T-cell (primary cell): Measurements from ENCODE around the gene KCNJ10. TPM values are rescaled to one million over a fixed set of nuclear protein-coding genes. Genes with fewer than 3 reads are reported as not detected.

Experiments
- ATAC-seq, 4 experiments: fragments of 200-7000 bp in 3 of 4; fragments of 150-1000 bp in 1 of 4; cut with Tn5 transposase; replicated peaks in 1 of 4; 1 replicate in 3 of 4; 2 replicates in 1 of 4; pipeline ENCODE4 v1.10.0; 2021; ENCODE audit warnings: moderate library complexity in 3 of 4, mild to moderate bottlenecking in 2 of 4, moderate number of reproducible peaks in 1 of 4
- CTCF ChIA-PET, 2 donors: fragments of 300-600 bp; sonication (Branson Sonifier 250); formaldehyde crosslinking; loops; one replicate each; lab custom pipeline; 2022; ENCODE audit warnings: antibody characterized with exemption in 2 of 2; lab: Charles Lee
- POLR2A ChIA-PET, 2 donors: fragments of 300-600 bp; sonication (Branson Sonifier 250); formaldehyde crosslinking; loops; one replicate each; lab custom pipeline; 2022; ENCODE audit warnings: antibody characterized with exemption in 2 of 2; lab: Charles Lee
- DNase-seq, 35 experiments: peaks; one replicate each; pipeline versions ENCODE4 v3.0.0 to v3.0.0-alpha.2; 2013 to 2023
- H3K27ac ChIP-seq: one replicate; pipeline ENCODE4 v1.5.1; 2013; ENCODE audit warnings: low read length
- H3K27me3 ChIP-seq, 2 experiments: replicated peaks in 1 of 2; 1 replicate in 1 of 2; 2 replicates in 1 of 2; pipeline versions ENCODE4 v1.6.1 to v1.7.0; 2013; ENCODE audit warnings: low read length in 1 of 2, mixed read lengths in 1 of 2; ENCODE audit not compliant: control insufficient read depth in 2 of 2, insufficient read depth in 2 of 2; ENCODE audit errors: extremely low read depth in 1 of 2
- H3K36me3 ChIP-seq, 2 donors: 1 replicate in 1 of 2; 2 replicates in 1 of 2; pipeline versions ENCODE4 v1.6.1 to v1.7.0; 2013; ENCODE audit warnings: low read length in 1 of 2; ENCODE audit not compliant: control insufficient read depth in 2 of 2, insufficient read depth in 1 of 2; ENCODE audit errors: extremely low read depth in 1 of 2
- H3K4me1 ChIP-seq, 2 experiments: 1 replicate in 1 of 2; 2 replicates in 1 of 2; pipeline versions ENCODE4 v1.6.1 to v1.7.0; 2013; ENCODE audit warnings: low read length in 2 of 2, mixed read lengths in 1 of 2; ENCODE audit not compliant: insufficient read depth in 2 of 2, control insufficient read depth in 1 of 2; ENCODE audit errors: extremely low read depth in 1 of 2
- H3K4me3 ChIP-seq, 2 donors: 1 replicate in 1 of 2; 2 replicates in 1 of 2; pipeline versions ENCODE4 v1.5.1 to v1.7.0; 2013; ENCODE audit warnings: mild to moderate bottlenecking in 2 of 2, low read length in 1 of 2, moderate library complexity in 1 of 2; ENCODE audit not compliant: control insufficient read depth in 1 of 2; ENCODE audit errors: extremely low read depth in 1 of 2
- H3K9me3 ChIP-seq: 2 replicates; pipeline ENCODE4 v1.7.0; 2013
- H3K27ac Mint-ChIP-seq, 2 donors: one replicate each; pipeline ENCODE4 v1.8.0; 2020 to 2021; ENCODE audit warnings: mild to moderate bottlenecking in 2 of 2, mixed read lengths in 2 of 2
- H3K27me3 Mint-ChIP-seq, 2 donors: one replicate each; pipeline ENCODE4 v1.8.0; 2021 to 2022; ENCODE audit warnings: mixed read lengths in 2 of 2
- H3K36me3 Mint-ChIP-seq: one replicate; pipeline ENCODE4 v1.8.0; 2021; ENCODE audit warnings: mixed read lengths
- H3K4me1 Mint-ChIP-seq, 3 donors: one replicate each; pipeline ENCODE4 v1.8.0; 2020 to 2022; ENCODE audit warnings: mixed read lengths in 3 of 3, mild to moderate bottlenecking in 1 of 3
- H3K4me3 Mint-ChIP-seq, 3 donors: one replicate each; pipeline ENCODE4 v1.8.0; 2020 to 2022; ENCODE audit warnings: mild to moderate bottlenecking in 3 of 3, mixed read lengths in 3 of 3, moderate library complexity in 3 of 3
- H3K9me3 Mint-ChIP-seq, 3 donors: one replicate each; pipeline ENCODE4 v1.8.0; 2020 to 2022; ENCODE audit warnings: mixed read lengths in 3 of 3
- WGBS: methylation state at CpG from one replicate; pipeline ENCODE4 v1.1.5; 2013; ENCODE audit warnings: missing lambda C conversion rate; ENCODE audit not compliant: insufficient coverage; 5-methylcytosine and 5-hydroxymethylcytosine counted together
- total RNA-seq, 35 experiments: library from RNA in 6 of 35; stranded (reverse) in 6 of 35; fragments of 120-200 nt in 1 of 35; gene quantifications; one replicate each; pipeline versions ENCODE4 v1.2.1 to v1.2.4 and lab custom pipeline; 2013 to 2026

The KCNJ10 gene
- total RNA-seq, 5 donors from 2014 or later (not counting 1 experiment from before 2014, with no cell fraction given), result 0.22 TPM; not detected in 4

DNA sequence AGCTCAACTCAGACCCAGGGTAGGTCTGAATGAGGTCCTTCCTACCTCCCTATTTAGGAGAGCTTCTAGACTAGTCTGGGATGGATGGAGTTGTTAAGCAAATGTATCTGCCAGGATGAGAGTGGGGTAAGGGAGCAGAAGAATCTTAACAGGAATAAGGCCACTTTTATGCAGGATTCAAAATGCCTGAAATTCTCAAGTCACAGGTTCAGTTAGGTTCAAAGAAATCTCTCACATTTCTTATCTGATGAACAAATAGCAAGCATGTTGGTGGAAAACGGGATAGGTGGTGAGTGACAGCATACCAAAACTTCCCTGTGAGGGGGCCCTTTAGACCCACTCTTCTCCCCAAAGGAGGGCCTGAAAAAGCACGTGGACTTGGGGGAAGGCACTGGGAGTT, 118.9 kb downstream of the KCNJ10 start:
- H3K27ac Mint-ChIP-seq, result no peak overlapping the region
- peaks cover 0 to 2% of the 10 kb centered on the region in 2 experiments for H3K4me1 ChIP-seq
- DNase-seq (no peak), ATAC-seq (no peak)
- CTCF ChIA-PET, result no interaction called here
- WGBS, result no CpG with 5 or more reads among the region's 2 CpGs
- H3K27me3 ChIP-seq, result peaks cover 0 to 39% of the 10 kb centered on the region in 2 experiments
- no peak overlapping the region for H3K4me3 Mint-ChIP-seq
- H3K4me1 Mint-ChIP-seq, result peaks cover 0 to 2% (median 0%) of the 10 kb centered on the region in 3 donors
- no peaks in the 10 kb centered on the region for H3K9me3 Mint-ChIP-seq
- H3K4me3 ChIP-seq, result no peak overlapping the region
- H3K27me3 Mint-ChIP-seq, result peaks cover 19 to 38% of the 10 kb centered on the region in 2 donors
- no peaks in the 10 kb centered on the region for H3K36me3 Mint-ChIP-seq
- H3K9me3 ChIP-seq, result no peaks in the 10 kb centered on the region
- H3K36me3 ChIP-seq, result no peaks in the 10 kb centered on the region
- no peak overlapping the region for H3K27ac ChIP-seq
- POLR2A ChIA-PET, result no interaction called here

GRCh38 chr1:159949981-159950381, 120.0 kb downstream of the KCNJ10 start:
- peaks cover 25 to 44% of the 10 kb centered on the region in 2 donors for H3K27me3 Mint-ChIP-seq
- Histone ChIP-seq H3K27me3 (peaks cover 0 to 50% of the 10 kb centered on the region in 2 experiments), H3K36me3 (no peaks in the 10 kb centered on the region), H3K9me3 (no peaks in the 10 kb centered on the region), H3K4me3 (no peak overlapping the region), H3K27ac (no peak overlapping the region), H3K4me1 (peaks cover 0 to 12% of the 10 kb centered on the region in 2 experiments)
- POLR2A ChIA-PET, result no interaction called here
- H3K36me3 Mint-ChIP-seq, result no peaks in the 10 kb centered on the region
- no peak overlapping the region for H3K27ac Mint-ChIP-seq
- peaks cover 3 to 9% (median 7%) of the 10 kb centered on the region in 3 donors for H3K4me1 Mint-ChIP-seq
- DNase-seq (no peak), ATAC-seq (no peak)
- no peaks in the 10 kb centered on the region for H3K9me3 Mint-ChIP-seq
- WGBS, result 96% methylated on average over 4 of the region's 4 CpGs
- H3K4me3 Mint-ChIP-seq, result no peak overlapping the region
- CTCF ChIA-PET, result no interaction called here

GRCh38 chr1:159949123-159949522, 120.8 kb downstream of the KCNJ10 start:
- Mint-ChIP-seq H3K27ac (no peak overlapping the region), H3K36me3 (no peaks in the 10 kb centered on the region), H3K4me3 (no peak overlapping the region), H3K27me3 (peaks cover 27 to 48% of the 10 kb centered on the region in 2 donors), H3K4me1 (peaks cover 7 to 13% (median 12%) of the 10 kb centered on the region in 3 donors), H3K9me3 (no peaks in the 10 kb centered on the region)
- no peak for ATAC-seq
- no peak for DNase-seq
- peaks cover 0 to 13% of the 10 kb centered on the region in 2 experiments for H3K4me1 ChIP-seq
- H3K4me3 ChIP-seq, result no peak overlapping the region
- ChIA-PET POLR2A (no interaction called here), CTCF (interaction anchor here in 1 of 2 donors (0.6 kb wide), 1 partner anchor 1772 kb away, joined by 4 read pairs; no protein-coding TSS in a partner anchor)
- H3K27ac ChIP-seq, result no peak overlapping the region
- no peaks in the 10 kb centered on the region for H3K36me3 ChIP-seq
- H3K9me3 ChIP-seq, result no peaks in the 10 kb centered on the region
- peaks cover 0 to 58% of the 10 kb centered on the region in 2 experiments for H3K27me3 ChIP-seq
- 85% methylated on average over 5 of the region's 6 CpGs for WGBS

Other genes with a start within 250 kb of the KCNJ10 start
- 1 to 10 TPM in 1 of 5 donors, under 1 TPM in 3, not detected in 1; 0.41 to 1.0 (median 0.69) TPM for gene SLAMF8, start 243.3 kb downstream of the KCNJ10 start, total RNA-seq
- gene VSIG8, start 207.5 kb downstream of the KCNJ10 start, total RNA-seq, result not detected
- 1 to 10 TPM; 1.2 to 4.7 (median 1.5) TPM for gene CFAP45, start 170.0 kb downstream of the KCNJ10 start, total RNA-seq
- gene TAGLN2, start 144.7 kb downstream of the KCNJ10 start, total RNA-seq, result 100 to 1,000 TPM; 210 to 372 (median 245) TPM
- gene IGSF9, start 124.5 kb downstream of the KCNJ10 start, total RNA-seq, result under 1 TPM in 3 of 5 donors, not detected in 2; 0.06 to 0.16 (median 0.12) TPM
- not detected for gene SLAMF9, start 115.9 kb downstream of the KCNJ10 start, total RNA-seq
- gene PIGM, start 38.2 kb downstream of the KCNJ10 start, total RNA-seq, result 1 to 10 TPM; 3.2 to 9.7 (median 8.4) TPM
- gene KCNJ9, start 11.4 kb upstream of the KCNJ10 start, total RNA-seq, result not detected
- gene IGSF8, start 28.5 kb upstream of the KCNJ10 start, total RNA-seq, result 10 to 100 TPM; 41.8 to 71.5 (median 62.2) TPM
- gene ATP1A2, start 45.6 kb upstream of the KCNJ10 start, total RNA-seq, result under 1 TPM in 2 of 5 donors, not detected in 3; 0.10 to 0.26 TPM
- not detected for gene ATP1A4, start 81.4 kb upstream of the KCNJ10 start, total RNA-seq
- not detected for gene CASQ1, start 120.4 kb upstream of the KCNJ10 start, total RNA-seq
- 10 to 100 TPM; 12.3 to 27.5 (median 15.9) TPM for gene PEA15, start 135.2 kb upstream of the KCNJ10 start, total RNA-seq
- 100 to 1,000 TPM; 173 to 221 (median 209) TPM for gene DCAF8, start 192.4 kb upstream of the KCNJ10 start, total RNA-seq
- gene PEX19, start 215.0 kb upstream of the KCNJ10 start, total RNA-seq, result 10 to 100 TPM; 49.8 to 59.5 (median 53.3) TPM